NK-92 (cell line): ENCODE results near the gene TTC27.
"Not testable (repeated sequence)": the region's sequence is repeated elsewhere in the genome, so short reads cannot be mapped to it uniquely, and the experiment has no call there.

Source experiments
- DNase-seq: peaks from one replicate; lab custom pipeline; 2025; ENCODE audit not compliant: unreplicated experiment; lab: John Stamatoyannopoulos, UW

The TTC27 gene

GRCh38 chr2:32719430-32719829, 91.6 kb downstream of the TTC27 start:
- DNase-seq: no peak

- no peak for DNase-seq
Measured at GRCh38 chr2:32719933-32720716, 92.3 kb downstream of the TTC27 start.

DNA sequence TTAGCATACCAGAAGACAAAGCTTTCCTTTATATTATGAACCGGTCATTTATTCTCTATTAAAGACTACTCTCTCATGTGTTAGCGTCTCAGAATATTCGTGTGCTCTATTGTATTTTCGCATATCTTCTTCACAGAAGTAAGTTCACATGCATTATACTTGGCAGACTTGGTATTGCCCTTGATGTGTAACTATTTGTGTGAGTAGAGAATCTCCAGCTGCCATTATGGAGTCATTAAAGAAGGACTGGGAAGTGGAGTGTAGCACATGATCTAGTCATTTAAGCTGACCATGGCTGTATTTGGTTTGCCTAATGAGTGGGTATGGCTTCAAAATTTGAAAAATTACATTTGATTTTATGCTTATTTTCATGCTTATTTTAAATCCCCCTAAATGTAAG, 92.9 kb downstream of the TTC27 start:
- no peak for DNase-seq

- DNase-seq: no peak
Measured at GRCh38 chr2:32721376-32721775, 93.5 kb downstream of the TTC27 start.

DNA sequence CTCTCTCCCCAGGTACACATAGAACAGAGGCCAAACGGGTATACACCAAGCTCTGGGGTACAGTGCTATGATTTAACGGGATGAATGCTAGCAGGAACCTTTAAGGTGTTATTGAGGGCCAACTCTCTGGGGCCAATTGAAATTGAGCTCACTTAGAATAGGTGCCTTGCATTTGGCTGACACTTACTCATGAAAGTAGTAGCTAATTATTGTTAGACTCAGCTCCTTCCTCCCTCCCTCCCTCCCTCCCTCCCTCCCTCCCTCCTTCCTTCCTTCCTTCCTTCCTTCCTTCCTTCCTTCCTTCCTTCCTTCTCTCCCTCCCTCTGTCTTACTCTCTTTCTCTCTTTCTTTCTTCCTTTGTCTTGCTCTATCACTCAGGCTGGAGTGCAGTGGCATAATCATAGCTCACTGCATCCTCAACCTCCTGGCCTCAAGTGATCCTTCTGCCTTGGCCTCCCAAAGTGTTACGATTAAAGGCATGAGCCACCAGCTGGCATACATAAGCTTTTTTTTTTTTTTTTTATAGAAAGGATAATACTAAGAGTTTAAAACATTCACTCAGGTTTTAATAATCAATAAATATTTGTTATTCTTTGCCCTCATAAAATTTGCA, 95.7 kb downstream of the TTC27 start:
- DNase-seq: no peak

- not testable (repeated sequence) for DNase-seq
Measured at GRCh38 chr2:32726678-32727077, 98.8 kb downstream of the TTC27 start.

- DNase-seq: no peak
Measured at GRCh38 chr2:32727157-32727556, 99.3 kb downstream of the TTC27 start.

GRCh38 chr2:32730958-32731357, 103.1 kb downstream of the TTC27 start:
- not testable (repeated sequence) for DNase-seq

DNA sequence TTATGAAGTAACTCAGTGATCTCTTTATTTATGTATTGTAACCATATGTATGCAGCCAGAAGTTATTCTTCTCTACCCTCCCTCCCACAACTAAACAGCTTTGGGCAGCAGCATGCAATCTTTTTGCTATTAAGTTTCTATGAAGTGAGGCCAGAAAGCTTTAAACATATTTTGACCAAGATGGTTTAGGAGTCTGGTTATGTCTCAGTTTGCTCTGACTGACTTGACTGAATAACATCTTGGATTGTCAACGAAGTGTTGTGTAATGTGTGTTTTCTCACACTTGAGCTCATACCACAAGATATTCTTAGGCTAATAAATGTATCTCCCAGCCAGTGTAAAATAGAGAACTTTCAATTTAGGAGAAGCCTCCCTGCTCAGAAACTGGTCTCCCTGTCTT, 104.3 kb downstream of the TTC27 start:
- DNase-seq: no peak

- DNase-seq: no peak
Measured at GRCh38 chr2:32732912-32733472, 105.1 kb downstream of the TTC27 start.

DNA sequence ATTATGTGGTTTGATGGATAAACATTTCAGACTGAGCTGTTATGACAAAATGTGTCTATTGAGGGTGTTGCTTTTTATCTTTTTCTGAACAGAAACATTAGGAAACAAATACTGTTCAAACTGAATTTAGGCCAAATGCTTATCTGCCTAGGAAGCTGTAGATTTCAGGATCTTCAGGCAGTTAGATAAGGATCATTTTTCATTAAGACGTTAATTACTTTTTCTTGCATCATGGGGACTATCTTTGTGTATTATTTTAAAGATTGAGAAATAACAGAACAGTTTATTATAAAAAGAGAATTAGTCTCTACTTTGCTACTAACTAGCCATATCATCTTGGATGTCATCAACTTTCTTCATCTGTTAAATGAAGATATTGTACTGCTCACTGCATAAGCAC, 107.5 kb downstream of the TTC27 start:
- DNase-seq: no peak

GRCh38 chr2:32738939-32739338, 111.1 kb downstream of the TTC27 start:
- DNase-seq: no peak

DNA sequence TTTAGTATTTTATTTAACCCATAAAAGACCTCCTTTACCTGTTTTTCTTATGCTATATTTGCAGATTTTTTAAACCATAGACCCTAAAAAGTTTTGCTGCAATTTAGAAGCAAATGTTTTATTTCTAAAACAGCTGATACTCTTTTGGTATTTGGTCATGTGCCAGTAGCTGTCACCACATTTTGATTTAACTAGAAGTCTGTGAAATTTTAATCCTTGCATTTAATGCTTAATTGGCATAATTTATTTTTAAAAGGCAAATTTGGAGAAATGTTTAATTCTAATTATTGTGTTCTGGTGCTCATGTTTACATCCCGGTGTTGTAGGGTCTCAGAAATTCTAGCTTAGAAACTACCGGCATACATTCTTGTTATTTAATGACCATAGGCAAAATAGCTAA, 111.8 kb downstream of the TTC27 start:
- DNase-seq: no peak

GRCh38 chr2:32741575-32741974, 113.7 kb downstream of the TTC27 start:
- DNase-seq: no peak

GRCh38 chr2:32742376-32742775, 114.5 kb downstream of the TTC27 start:
- no peak for DNase-seq

- DNase-seq: no peak
Measured at GRCh38 chr2:32743480-32744236, 115.8 kb downstream of the TTC27 start.

GRCh38 chr2:32745191-32745590, 117.3 kb downstream of the TTC27 start:
- DNase-seq: no peak

DNA sequence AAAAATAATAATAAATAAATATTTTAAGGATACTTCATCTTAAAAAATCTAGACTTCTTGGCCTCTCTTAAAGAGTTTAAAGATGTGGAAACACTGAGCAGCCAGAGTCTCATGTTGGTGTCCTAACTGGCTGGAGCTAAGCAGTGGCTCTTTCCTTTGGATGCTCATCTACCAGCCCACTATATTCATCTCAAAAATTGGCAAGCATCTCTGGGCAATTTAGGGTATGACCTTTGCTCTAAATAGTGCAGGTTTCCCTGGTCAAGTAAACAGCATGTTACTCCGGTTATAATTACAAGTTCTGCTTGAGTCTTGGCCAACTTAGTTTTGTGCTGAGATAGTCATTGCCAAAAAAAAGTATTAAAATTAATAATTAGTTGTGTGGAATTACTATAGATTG, 117.8 kb downstream of the TTC27 start:
- DNase-seq: no peak

DNA sequence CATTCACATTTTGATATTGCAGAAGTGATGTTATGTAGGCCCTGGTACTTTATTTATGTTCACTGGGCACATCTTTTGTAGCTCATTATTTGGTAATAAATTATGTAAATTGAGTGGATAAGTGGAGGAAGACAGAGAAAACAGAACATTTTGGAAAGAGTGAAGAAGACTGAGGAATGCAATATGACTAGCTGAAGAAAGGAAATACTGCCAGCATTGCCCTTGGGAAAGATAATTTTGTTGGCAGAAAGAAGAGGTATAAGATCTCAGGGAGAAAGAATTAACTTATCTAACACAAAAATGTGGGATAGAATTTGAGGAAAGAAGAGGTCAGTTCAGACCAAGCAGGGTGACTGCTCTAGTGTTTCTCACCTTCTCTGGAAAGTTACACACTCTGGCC, 118.8 kb downstream of the TTC27 start:
- no peak for DNase-seq

DNA sequence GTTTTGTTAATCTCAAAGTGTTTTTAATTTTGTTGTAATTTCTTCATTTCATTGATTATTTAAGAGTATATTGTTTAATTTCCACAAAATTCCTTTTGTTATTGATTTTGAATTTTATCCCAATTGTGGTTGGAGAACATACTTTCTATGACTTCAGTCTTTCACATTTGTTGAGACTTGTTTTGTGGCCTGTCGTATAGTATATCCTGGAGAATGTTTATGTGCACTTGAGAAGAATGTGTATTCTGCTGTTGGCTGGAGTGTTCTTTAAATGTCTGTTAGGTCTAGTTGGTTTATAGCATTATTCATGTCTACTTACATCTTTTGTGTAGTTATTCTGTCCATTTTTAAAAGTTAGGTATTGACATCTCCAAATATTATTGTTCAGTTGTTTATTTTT, 120.3 kb downstream of the TTC27 start:
- no peak for DNase-seq

- no peak for DNase-seq
Measured at GRCh38 chr2:32750880-32751279, 123.0 kb downstream of the TTC27 start.

DNA sequence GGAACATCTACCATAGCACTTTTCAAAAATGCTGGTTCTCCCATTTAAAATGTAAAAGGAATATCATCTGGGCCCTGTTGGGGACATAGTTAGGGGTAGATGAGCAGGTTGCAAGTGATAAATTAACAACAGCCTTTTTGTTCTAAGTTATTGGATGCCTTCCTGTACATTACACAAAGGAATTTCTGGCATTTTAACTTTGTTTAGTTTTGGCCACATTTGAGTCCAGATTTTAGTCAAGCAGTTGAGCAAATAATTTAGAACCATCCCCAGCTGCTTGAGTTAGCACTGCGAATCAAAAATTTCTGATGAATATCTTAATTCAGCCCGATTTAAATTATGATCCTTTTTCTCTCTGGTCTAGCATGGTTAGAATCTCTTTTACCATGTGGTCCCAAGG, 124.4 kb downstream of the TTC27 start:
- DNase-seq: no peak
